Measurements from ENCODE around the gene ATP1A3.

- TF ChIP-seq CTCF (conservative IDR thresholded peaks at IDR 0.05; ENCODE audit: low read depth, low read length) (no peak), EZH2 (IDR thresholded peaks at IDR 0.05; ENCODE audit: low read length, unreplicated experiment) (no peak), EZH2phosphoT487 (IDR thresholded peaks at IDR 0.05; ENCODE audit: borderline replicate concordance, low read length) (no peak)
These were observed 48.6 kb upstream of the ATP1A3 start for GRCh38 chr19:42042455-42043170.

Measured in PC-3 (cell line).